ENCODE data around the gene DPYD. TPM values are rescaled to one million over a fixed set of nuclear protein-coding genes. Genes with fewer than 3 reads are reported as not detected.

DPYD gene
- total and polyA plus RNA-seq, 10 of the 15 experiments (the other 5 are each of a cell fraction or from before 2014, with no cell fraction given), result 5.7 to 23.8 (median 10.2) TPM

DNA sequence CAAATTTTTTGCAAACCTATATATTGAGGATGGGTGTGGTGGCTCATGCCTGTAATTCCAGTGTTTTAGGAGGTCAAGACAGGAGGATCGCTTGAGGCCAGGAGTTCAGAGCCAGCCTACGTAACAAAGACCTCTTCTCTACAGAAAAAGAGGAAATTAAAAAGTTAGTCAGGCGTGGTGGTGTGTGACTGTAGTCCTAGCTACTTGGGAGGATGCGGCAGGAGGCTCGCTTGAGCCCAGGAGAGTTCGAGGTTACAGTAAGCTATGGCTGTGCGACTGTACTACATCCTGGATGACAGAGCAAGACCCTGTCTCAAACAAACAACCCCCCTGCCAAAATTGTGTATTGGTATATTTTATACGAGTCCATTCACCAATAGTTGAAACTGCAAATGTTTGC lies 589.7 kb downstream of the DPYD start:
- no peak overlapping the region; the same call in 1 of the 2 replicates for H2AFZ ChIP-seq (ENCODE audit: control insufficient read depth, low read depth, low read length)
- no peaks in the 10 kb centered on the region for H3K4me1 ChIP-seq (ENCODE audit: control insufficient read depth, insufficient read depth, low read length)
- ChIA-PET POLR2A (no interaction called here), RAD21 (ENCODE audit: unreplicated experiment) (no interaction called here), SMC1A (ENCODE audit: uncharacterized antibody, unreplicated experiment) (interaction anchor here (0.5 to 1.9 kb wide), 3 partner anchors 12 to 17 kb away, joined by 3 to 8 read pairs (median 7); no protein-coding TSS in a partner anchor), CTCF (interaction anchor here (0.7 to 1.1 kb wide), 2 partner anchors 87 kb away, joined by 3 read pairs; no protein-coding TSS in a partner anchor)
- FAIRE-seq, result no peak
- TF ChIP-seq, protein P1, sequence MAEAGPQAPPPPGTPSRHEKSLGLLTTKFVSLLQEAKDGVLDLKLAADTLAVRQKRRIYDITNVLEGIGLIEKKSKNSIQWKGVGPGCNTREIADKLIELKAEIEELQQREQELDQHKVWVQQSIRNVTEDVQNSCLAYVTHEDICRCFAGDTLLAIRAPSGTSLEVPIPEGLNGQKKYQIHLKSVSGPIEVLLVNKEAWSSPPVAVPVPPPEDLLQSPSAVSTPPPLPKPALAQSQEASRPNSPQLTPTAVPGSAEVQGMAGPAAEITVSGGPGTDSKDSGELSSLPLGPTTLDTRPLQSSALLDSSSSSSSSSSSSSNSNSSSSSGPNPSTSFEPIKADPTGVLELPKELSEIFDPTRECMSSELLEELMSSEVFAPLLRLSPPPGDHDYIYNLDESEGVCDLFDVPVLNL (IDR thresholded peaks at IDR 0.05; ENCODE audit: low read depth, low read length), result no peak
- no peak for TF ChIP-seq BACH1 (IDR thresholded peaks at IDR 0.05; ENCODE audit: borderline replicate concordance)
- ATAC-seq, result no peak; the same call in 2 of the 3 replicates
- no peaks in the 10 kb centered on the region for H3K79me2 ChIP-seq (ENCODE audit: control insufficient read depth, insufficient read depth, low read length)
- H3K27me3 ChIP-seq (replicated peaks in 1 of 2; ENCODE audit: control insufficient read depth in 2 of 2, insufficient read depth in 2 of 2, low read length in 1 of 2), result no peaks in the 10 kb centered on the region
- WGBS (ENCODE audit: insufficient coverage, insufficient replicate concordance, low lambda C conversion rate, missing lambda C conversion rate), result 11% methylated on average over 8 of the region's 8 CpGs
- intact Hi-C loops (cut with micrococcal nuclease; ENCODE audit: unreplicated experiment), result no loop called here
- no peaks in the 10 kb centered on the region for H4K20me1 ChIP-seq (ENCODE audit: control insufficient read depth, insufficient read depth)
- no peak overlapping the region for H3K4me2 ChIP-seq (ENCODE audit: control insufficient read depth, insufficient read depth)
- no peak overlapping the region for H3K27ac ChIP-seq (ENCODE audit: control insufficient read depth, insufficient read depth)
- no peak overlapping the region for H3K9ac ChIP-seq (ENCODE audit: control insufficient read depth, insufficient read depth, low read length)
- DNase-seq (ENCODE audit: low read depth, low spot score), result no peak
- BruUV-seq (replicated peaks), result no TSS peak
- in situ Hi-C loops (cut with MboI), result no loop called here
- H3K9me3 ChIP-seq (replicated peaks; ENCODE audit: control insufficient read depth, insufficient read depth, low read length), result no peaks in the 10 kb centered on the region
- no peak overlapping the region for H3K4me3 ChIP-seq
- no peaks in the 10 kb centered on the region for H3K36me3 ChIP-seq (ENCODE audit: control insufficient read depth in 2 of 2, insufficient read depth in 2 of 2, low read length in 1 of 2)

DNA sequence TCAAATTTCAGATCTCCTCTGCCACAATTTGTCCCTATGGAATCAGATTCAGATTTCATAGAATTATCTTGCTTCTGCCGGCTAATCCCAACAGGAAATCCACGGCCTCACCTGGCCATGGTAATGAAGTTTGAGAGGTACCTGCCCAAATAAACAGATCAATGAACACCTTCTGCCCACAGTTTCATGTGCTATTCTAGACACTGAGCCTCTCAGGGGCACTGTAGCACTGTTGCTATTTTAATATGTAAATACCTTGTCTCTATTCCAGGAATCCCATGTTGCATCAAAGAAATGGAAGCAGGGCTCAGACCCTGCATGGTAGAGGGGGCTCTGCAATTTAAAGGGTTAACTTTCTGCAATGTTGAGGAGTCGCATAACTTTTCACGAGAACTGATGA lies 606.1 kb downstream of the DPYD start:
- Histone ChIP-seq H2AFZ (ENCODE audit: control insufficient read depth, low read depth, low read length) (no peak overlapping the region), H3K36me3 (ENCODE audit: control insufficient read depth in 2 of 2, insufficient read depth in 2 of 2, low read length in 1 of 2) (no peaks in the 10 kb centered on the region), H3K27ac (ENCODE audit: control insufficient read depth, insufficient read depth) (no peak overlapping the region), H3K4me2 (ENCODE audit: control insufficient read depth, insufficient read depth) (no peak overlapping the region), H3K9ac (ENCODE audit: control insufficient read depth, insufficient read depth, low read length) (no peak overlapping the region), H3K9me3 (replicated peaks; ENCODE audit: control insufficient read depth, insufficient read depth, low read length) (no peaks in the 10 kb centered on the region), H3K27me3 (replicated peaks in 1 of 2; ENCODE audit: control insufficient read depth in 2 of 2, insufficient read depth in 2 of 2, low read length in 1 of 2) (no peaks in the 10 kb centered on the region), H3K4me1 (ENCODE audit: control insufficient read depth, insufficient read depth, low read length) (no peaks in the 10 kb centered on the region), H3K4me3 (no peak overlapping the region), H4K20me1 (ENCODE audit: control insufficient read depth, insufficient read depth) (no peaks in the 10 kb centered on the region), H3K79me2 (ENCODE audit: control insufficient read depth, insufficient read depth, low read length) (no peaks in the 10 kb centered on the region)
- ChIA-PET SMC1A (ENCODE audit: uncharacterized antibody, unreplicated experiment) (interaction anchor here (0.6 to 1.1 kb wide), 2 partner anchors 22 to 110 kb away, joined by 3 read pairs; no protein-coding TSS in a partner anchor), POLR2A (no interaction called here), CTCF (no interaction called here), RAD21 (ENCODE audit: unreplicated experiment) (no interaction called here)
- in situ Hi-C loops (cut with MboI) (no loop called here), intact Hi-C loops (cut with micrococcal nuclease; ENCODE audit: unreplicated experiment) (no loop called here)
- BruUV-seq (replicated peaks), result no TSS peak
- DNase-seq (ENCODE audit: low read depth, low spot score) (no peak), FAIRE-seq (no peak), ATAC-seq (no peak)
- 41% methylated on average over 4 of the region's 4 CpGs for WGBS (ENCODE audit: insufficient coverage, insufficient replicate concordance, low lambda C conversion rate, missing lambda C conversion rate)
- TF ChIP-seq FOS (IDR thresholded peaks at IDR 0.05; ENCODE audit: borderline replicate concordance, extremely low read depth, insufficient read length) (no peak), HDAC6 (IDR thresholded peaks at IDR 0.05; ENCODE audit: unreplicated experiment) (no peak), RFX5 (IDR thresholded peaks at IDR 0.05; ENCODE audit: low read depth, low read length) (no peak), POLR2A (IDR thresholded peaks at IDR 0.05; ENCODE audit: low read depth, low read length) (no peak), SPI1 (IDR thresholded peaks at IDR 0.05; ENCODE audit: borderline replicate concordance, insufficient read depth, low read depth, low read length) (no peak), YY1 (IDR thresholded peaks at IDR 0.05; ENCODE audit: low read depth, low read length) (no peak), BRCA1 (IDR thresholded peaks at IDR 0.05; ENCODE audit: low read depth, low read length) (no peak)
- TF ChIP-seq, protein P2, sequence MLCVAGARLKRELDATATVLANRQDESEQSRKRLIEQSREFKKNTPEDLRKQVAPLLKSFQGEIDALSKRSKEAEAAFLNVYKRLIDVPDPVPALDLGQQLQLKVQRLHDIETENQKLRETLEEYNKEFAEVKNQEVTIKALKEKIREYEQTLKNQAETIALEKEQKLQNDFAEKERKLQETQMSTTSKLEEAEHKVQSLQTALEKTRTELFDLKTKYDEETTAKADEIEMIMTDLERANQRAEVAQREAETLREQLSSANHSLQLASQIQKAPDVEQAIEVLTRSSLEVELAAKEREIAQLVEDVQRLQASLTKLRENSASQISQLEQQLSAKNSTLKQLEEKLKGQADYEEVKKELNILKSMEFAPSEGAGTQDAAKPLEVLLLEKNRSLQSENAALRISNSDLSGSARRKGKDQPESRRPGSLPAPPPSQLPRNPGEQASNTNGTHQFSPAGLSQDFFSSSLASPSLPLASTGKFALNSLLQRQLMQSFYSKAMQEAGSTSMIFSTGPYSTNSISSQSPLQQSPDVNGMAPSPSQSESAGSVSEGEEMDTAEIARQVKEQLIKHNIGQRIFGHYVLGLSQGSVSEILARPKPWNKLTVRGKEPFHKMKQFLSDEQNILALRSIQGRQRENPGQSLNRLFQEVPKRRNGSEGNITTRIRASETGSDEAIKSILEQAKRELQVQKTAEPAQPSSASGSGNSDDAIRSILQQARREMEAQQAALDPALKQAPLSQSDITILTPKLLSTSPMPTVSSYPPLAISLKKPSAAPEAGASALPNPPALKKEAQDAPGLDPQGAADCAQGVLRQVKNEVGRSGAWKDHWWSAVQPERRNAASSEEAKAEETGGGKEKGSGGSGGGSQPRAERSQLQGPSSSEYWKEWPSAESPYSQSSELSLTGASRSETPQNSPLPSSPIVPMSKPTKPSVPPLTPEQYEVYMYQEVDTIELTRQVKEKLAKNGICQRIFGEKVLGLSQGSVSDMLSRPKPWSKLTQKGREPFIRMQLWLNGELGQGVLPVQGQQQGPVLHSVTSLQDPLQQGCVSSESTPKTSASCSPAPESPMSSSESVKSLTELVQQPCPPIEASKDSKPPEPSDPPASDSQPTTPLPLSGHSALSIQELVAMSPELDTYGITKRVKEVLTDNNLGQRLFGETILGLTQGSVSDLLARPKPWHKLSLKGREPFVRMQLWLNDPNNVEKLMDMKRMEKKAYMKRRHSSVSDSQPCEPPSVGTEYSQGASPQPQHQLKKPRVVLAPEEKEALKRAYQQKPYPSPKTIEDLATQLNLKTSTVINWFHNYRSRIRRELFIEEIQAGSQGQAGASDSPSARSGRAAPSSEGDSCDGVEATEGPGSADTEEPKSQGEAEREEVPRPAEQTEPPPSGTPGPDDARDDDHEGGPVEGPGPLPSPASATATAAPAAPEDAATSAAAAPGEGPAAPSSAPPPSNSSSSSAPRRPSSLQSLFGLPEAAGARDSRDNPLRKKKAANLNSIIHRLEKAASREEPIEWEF (IDR thresholded peaks at IDR 0.05; ENCODE audit: insufficient replicate concordance, low read depth, low read length), result no peak
- TF ChIP-seq, protein P3, sequence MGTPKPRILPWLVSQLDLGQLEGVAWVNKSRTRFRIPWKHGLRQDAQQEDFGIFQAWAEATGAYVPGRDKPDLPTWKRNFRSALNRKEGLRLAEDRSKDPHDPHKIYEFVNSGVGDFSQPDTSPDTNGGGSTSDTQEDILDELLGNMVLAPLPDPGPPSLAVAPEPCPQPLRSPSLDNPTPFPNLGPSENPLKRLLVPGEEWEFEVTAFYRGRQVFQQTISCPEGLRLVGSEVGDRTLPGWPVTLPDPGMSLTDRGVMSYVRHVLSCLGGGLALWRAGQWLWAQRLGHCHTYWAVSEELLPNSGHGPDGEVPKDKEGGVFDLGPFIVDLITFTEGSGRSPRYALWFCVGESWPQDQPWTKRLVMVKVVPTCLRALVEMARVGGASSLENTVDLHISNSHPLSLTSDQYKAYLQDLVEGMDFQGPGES (IDR thresholded peaks at IDR 0.05), result no peak

Measured in GM12878 (cell line).